GM12874 (cell line): ENCODE measurements around the gene VSIG10L2.

Experiments used
- TF ChIP-seq, protein P1 (sequence below): IDR thresholded peaks from 2 replicates; pipeline ENCODE4 v1.5.1; 2011; ENCODE audit warnings: low read depth, mild to moderate bottlenecking, control low read depth, low read length, moderate library complexity; ENCODE audit not compliant: insufficient read depth

VSIG10L2 gene

DNA sequence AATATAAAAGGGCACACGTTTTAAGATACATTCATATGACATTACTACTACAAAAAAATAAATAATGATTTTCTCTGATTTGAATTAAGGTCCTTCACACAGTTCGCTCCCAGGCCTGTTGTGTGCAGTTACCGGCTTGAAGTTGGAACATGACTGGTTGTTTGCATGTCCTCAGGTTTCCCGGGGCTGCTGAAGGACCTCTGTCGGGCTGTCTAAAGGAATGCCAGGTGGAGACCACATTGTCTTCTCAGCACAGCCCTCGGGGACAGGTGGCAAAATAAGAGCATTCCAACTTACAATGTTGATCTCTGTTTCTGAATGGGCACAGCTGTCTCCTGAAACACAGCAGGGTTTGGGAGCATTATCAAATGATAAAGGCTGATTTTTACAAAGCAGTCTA, 14.9 kb downstream of the VSIG10L2 start:
- TF ChIP-seq, protein P1, sequence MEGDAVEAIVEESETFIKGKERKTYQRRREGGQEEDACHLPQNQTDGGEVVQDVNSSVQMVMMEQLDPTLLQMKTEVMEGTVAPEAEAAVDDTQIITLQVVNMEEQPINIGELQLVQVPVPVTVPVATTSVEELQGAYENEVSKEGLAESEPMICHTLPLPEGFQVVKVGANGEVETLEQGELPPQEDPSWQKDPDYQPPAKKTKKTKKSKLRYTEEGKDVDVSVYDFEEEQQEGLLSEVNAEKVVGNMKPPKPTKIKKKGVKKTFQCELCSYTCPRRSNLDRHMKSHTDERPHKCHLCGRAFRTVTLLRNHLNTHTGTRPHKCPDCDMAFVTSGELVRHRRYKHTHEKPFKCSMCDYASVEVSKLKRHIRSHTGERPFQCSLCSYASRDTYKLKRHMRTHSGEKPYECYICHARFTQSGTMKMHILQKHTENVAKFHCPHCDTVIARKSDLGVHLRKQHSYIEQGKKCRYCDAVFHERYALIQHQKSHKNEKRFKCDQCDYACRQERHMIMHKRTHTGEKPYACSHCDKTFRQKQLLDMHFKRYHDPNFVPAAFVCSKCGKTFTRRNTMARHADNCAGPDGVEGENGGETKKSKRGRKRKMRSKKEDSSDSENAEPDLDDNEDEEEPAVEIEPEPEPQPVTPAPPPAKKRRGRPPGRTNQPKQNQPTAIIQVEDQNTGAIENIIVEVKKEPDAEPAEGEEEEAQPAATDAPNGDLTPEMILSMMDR, result no peak

DNA sequence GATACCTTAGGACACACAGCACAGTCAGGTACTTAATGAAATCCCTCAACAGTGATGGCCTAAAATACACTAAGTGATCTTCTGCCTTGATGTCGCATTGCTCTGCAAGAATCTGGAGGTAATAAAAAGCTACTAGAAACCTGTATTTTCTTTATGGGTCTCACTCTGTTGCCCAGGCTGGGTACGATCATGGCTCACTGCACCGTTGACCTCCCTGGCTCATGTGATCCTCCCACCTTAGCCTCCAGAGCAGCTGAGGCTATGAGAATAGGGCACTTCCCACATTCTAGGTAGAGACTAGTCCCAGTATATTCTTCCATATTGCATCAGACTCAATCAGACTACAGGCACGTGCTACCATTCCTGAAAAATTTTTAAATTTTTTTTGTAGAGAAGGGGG, 21.7 kb downstream of the VSIG10L2 start:
- TF ChIP-seq, protein P1, result no peak

DNA sequence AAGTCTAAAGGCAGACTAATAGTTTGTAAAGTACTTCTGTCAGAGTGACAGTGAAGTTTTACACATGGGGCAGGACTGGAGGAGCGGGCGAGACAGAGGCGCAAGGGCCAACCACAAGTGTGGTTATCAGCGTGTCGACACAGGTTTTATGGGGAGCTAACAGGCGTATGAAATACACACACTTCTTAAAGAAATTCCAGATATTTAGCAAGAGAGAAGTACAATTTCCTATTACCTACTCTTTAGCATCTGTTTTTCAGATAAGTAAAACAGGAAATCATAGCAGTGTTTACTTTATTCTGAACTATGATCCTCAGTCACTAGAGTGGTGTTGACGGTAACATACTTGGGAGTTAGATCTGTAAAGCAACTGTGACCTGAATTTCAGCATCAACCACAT, 22.5 kb downstream of the VSIG10L2 start:
- TF ChIP-seq, protein P1, result no peak

DNA sequence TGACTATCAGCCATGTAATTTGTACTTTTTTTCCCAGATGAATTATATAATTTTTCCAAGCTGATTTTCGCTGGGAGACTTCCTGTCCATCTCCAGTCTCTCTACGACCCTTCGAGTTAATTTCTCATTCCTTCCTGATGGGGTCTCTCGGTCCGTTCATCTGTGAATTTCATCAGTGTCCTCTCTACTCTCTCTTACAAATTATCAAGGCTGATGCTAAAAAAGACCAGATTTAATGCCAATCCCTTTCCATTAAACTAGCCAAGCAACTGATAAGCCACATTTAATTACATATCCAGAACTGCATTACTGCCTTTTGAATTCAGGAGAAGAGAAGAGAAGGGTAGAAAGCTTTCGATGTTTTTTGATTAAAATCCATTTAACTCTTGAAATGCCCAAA, 25.8 kb downstream of the VSIG10L2 start:
- TF ChIP-seq, protein P1, result no peak

DNA sequence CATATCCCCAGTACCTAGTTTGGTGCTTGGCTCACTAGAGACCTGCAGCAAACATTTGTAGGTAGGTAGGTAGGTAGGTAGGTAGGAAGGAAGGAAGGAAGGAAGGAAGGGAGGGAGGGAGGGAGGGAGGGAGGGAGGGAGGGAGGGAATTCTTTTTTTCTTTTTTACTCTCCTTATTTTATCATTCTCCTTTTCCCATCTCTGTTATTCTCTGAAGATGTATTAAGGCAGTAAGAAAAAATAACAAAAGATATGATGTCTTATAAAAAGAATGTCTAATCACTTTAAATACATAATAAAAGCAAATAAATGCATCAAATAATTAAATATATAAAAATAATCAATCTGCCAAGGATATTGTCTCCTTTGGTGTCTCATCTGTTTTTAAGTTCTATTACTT, 28.4 kb downstream of the VSIG10L2 start:
- TF ChIP-seq, protein P1, result no peak

DNA sequence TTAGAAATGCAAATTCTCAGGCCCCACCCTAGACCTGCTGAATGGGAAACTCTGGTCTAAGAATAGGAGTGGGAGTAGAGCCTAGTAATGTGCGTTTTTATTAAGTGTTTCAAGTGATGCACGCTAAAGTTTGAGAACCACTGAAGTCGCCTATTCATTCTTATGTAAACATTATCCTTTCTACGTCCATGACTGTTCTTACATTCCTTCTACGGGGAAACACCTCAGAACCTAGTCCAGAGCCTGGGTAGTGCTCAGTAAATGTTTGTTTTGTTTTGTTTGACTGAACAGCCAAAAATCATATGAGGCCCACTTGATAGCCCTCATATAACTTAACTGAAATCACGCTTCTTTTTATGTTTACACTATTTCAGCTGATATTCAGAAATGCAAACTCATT, 29.8 kb downstream of the VSIG10L2 start:
- TF ChIP-seq, protein P1, result no peak

DNA sequence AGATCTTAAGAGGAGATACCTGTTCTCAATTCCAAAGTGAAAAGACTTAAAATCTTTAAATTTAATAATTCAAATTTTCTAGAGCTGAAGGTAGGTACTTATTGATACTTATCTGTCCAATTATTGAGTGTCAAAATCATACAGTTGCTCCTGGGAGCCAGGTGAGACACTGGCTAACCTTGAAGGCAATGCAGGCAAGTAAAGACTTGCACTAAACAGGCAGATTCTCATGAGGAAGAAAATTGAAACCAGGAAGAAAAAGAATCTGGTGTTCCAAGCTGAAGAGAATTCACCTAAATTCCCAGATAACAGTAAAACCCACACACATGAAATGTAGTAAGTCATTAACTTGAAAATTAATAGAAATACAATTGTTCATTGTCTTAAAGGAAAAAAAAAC, 30.3 kb downstream of the VSIG10L2 start:
- TF ChIP-seq, protein P1, result no peak

DNA sequence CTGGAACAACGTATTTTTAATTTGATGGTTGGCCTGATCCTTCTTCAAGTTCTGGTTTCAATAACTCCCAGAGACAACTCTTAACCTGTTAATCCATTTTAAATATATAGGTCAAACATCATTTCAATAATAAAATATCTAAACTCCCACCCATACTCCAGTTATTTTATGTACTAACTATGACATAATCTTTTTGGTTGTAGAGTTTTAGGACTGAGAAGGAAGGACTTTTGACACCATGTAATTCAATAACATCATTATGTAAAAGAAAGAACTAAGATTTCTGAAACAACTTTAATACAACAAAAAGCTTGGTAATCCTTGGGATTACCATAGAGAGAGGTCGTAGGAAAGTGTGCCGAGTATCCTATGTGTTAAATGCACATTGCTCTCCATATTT, 31.5 kb downstream of the VSIG10L2 start:
- TF ChIP-seq, protein P1, result no peak
